AG04450 (cell line): ENCODE measurements around the gene ATP6AP2. TPM values are rescaled to one million over a fixed set of nuclear protein-coding genes. Genes with fewer than 3 reads are reported as not detected.
"Not testable (repeated sequence)": the region's sequence is repeated elsewhere in the genome, so short reads cannot be mapped to it uniquely, and the experiment has no call there.

ENCODE experiments used
- CTCF ChIA-PET: fragments of 300-600, 350-600 bp; formaldehyde crosslinking; extraction: SDS; loops from one replicate; lab custom pipeline; 2022; ENCODE audit warnings: antibody characterized with exemption, inconsistent platforms; lab: Charles Lee
- POLR2A ChIA-PET: fragments of 350-600 bp; formaldehyde crosslinking; extraction: SDS; loops from one replicate; lab custom pipeline; 2021; ENCODE audit warnings: antibody characterized with exemption, inconsistent platforms; lab: Yijun Ruan, JAX
- DNase-seq: peaks from one replicate; pipeline ENCODE4 v3.0.0-alpha.2; 2011; ENCODE audit warnings: low read depth, low spot score
- H3K27ac ChIP-seq: one replicate; pipeline ENCODE4 v1.5.1; 2012; ENCODE audit warnings: low read depth, low read length, control low read depth
- H3K27me3 ChIP-seq: one replicate; pipeline ENCODE4 v1.6.0; 2012; ENCODE audit warnings: low read length; ENCODE audit not compliant: control insufficient read depth, insufficient read depth
- H3K4me3 ChIP-seq: 2 replicates; pipeline ENCODE4 v1.5.1; 2011; ENCODE audit warnings: mild to moderate bottlenecking, low read depth, low read length, control low read depth
- H3K9me3 ChIP-seq: 2 replicates; pipeline ENCODE4 v1.5.1; 2012; ENCODE audit warnings: low read length; ENCODE audit not compliant: control insufficient read depth, insufficient read depth
- polyA plus RNA-seq: library from polyadenylated mRNA; depleted of rRNA; stranded (reverse); fragments of >200 nt; gene quantifications from 2 replicates; pipeline ENCODE4 v1.2.3, GENCODE V29; 2011
- TF ChIP-seq, protein P1 (sequence below): IDR thresholded peaks from 2 replicates; pipeline ENCODE4 v1.5.1; 2011; ENCODE audit warnings: low read depth, low read length, control low read depth, inconsistent platforms

The ATP6AP2 gene
- polyA plus RNA-seq, 1 experiment, result 379 TPM

GRCh38 chrX:40573763-40574162, 7.0 kb upstream of the ATP6AP2 start:
- Histone ChIP-seq H3K9me3 (no peaks in the 10 kb centered on the region), H3K27me3 (peaks cover 3% of the 10 kb centered on the region), H3K27ac (no peak overlapping the region), H3K4me3 (no peak overlapping the region)
- no peak for DNase-seq
- CTCF ChIA-PET, result interaction anchor here (0.7 to 1.5 kb wide), 5 partner anchors 8 to 1217 kb away, joined by 3 to 6 read pairs (median 5); no protein-coding TSS in a partner anchor
- POLR2A ChIA-PET, result no interaction called here
- TF ChIP-seq, protein P1, sequence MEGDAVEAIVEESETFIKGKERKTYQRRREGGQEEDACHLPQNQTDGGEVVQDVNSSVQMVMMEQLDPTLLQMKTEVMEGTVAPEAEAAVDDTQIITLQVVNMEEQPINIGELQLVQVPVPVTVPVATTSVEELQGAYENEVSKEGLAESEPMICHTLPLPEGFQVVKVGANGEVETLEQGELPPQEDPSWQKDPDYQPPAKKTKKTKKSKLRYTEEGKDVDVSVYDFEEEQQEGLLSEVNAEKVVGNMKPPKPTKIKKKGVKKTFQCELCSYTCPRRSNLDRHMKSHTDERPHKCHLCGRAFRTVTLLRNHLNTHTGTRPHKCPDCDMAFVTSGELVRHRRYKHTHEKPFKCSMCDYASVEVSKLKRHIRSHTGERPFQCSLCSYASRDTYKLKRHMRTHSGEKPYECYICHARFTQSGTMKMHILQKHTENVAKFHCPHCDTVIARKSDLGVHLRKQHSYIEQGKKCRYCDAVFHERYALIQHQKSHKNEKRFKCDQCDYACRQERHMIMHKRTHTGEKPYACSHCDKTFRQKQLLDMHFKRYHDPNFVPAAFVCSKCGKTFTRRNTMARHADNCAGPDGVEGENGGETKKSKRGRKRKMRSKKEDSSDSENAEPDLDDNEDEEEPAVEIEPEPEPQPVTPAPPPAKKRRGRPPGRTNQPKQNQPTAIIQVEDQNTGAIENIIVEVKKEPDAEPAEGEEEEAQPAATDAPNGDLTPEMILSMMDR, result peak; percentile 56

DNA sequence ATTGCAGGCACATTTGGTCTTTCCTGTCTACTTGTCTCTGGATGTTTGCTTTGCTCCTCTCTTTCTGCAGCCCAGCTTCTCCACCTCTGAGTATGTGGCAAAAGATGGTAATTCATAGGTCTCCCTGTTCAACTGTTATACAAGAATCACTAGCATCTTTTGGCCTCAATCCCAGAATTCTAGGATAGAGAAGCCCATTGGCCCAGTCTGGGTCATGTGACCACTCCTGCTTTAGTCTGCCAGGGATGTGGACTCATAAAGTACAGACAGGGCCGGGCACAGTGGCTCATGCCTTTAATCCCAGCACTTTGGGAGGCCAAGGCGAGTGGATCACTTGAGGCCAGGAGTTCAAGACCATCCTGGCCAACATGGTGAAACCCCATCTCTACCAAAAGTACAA, 5.4 kb upstream of the ATP6AP2 start:
- POLR2A ChIA-PET, H3K27ac ChIP-seq, DNase-seq, H3K27me3 ChIP-seq, H3K9me3 ChIP-seq, H3K4me3 ChIP-seq: not testable (repeated sequence)
- CTCF ChIA-PET, result interaction anchor here (0.8 kb wide), 1 partner anchor 31 kb away, joined by 3 read pairs; no protein-coding TSS in a partner anchor

- Histone ChIP-seq H3K9me3 (no peaks in the 10 kb centered on the region), H3K27ac (no peak overlapping the region), H3K27me3 (no peaks in the 10 kb centered on the region), H3K4me3 (no peak overlapping the region)
- DNase-seq, result no peak
- CTCF ChIA-PET, result interaction anchor here (0.8 kb wide), 1 partner anchor 32 kb away, joined by 3 read pairs; no protein-coding TSS in a partner anchor
- TF ChIP-seq, protein P1, result no peak
- POLR2A ChIA-PET, result no interaction called here
These were observed 4.5 kb upstream of the ATP6AP2 start for GRCh38 chrX:40576291-40576690.

GRCh38 chrX:40578039-40578695, 2.6 kb upstream of the ATP6AP2 start:
- no peaks in the 10 kb centered on the region for H3K9me3 ChIP-seq
- H3K27me3 ChIP-seq, result no peaks in the 10 kb centered on the region
- ChIA-PET CTCF (no interaction called here), POLR2A (no interaction called here)
- DNase-seq, result no peak
- no peak overlapping the region for H3K4me3 ChIP-seq
- TF ChIP-seq, protein P1, result no peak
- H3K27ac ChIP-seq, result no peak overlapping the region

DNA sequence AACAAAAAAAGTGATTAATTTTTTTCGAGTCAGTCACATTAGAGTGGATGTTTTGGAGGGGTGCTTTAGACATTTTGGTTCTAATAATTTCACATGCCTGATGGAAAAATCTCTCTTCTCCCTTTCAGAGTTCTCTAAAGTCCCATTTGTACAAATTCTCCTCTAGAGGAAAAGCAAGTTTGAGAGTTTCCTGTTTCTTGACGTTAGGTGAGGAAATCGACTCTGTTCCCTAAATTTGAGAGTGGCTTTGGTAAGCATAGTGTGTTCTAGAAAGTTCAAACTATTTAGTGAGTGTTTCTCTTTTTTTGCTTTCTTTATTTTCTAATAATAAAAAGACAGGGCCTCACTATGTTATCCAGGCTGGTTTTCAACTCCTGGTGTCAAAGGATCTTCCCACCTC, 1.6 kb upstream of the ATP6AP2 start:
- POLR2A ChIA-PET, result no interaction called here
- CTCF ChIA-PET, result no interaction called here
- H3K27me3 ChIP-seq, result no peaks in the 10 kb centered on the region
- TF ChIP-seq, protein P1, result no peak
- H3K27ac ChIP-seq, result no peak overlapping the region
- no peak for DNase-seq
- no peak overlapping the region for H3K4me3 ChIP-seq
- H3K9me3 ChIP-seq, result no peaks in the 10 kb centered on the region
